K562 (cell line): ENCODE data around the gene MDM1. TPM values are rescaled to one million over a fixed set of nuclear protein-coding genes. Genes with fewer than 3 reads are reported as not detected.

Experiments
- ATAC-seq: fragments of 200-7000 bp; cut with Tn5 transposase; 3 replicates; pipeline ENCODE4 v1.9.1; 2020; ENCODE audit warnings: moderate library complexity
- BruUV-seq: library from RNA; stranded (reverse); fragments of 400-500 nt; replicated peaks from 2 replicates; lab custom pipeline; 2021; lab: Mats Ljungman, UMichigan
- CTCF ChIA-PET: fragments of 300-600 bp; formaldehyde crosslinking; extraction: SDS; loops from one replicate; lab custom pipeline; 2021; ENCODE audit warnings: low intra/inter-chr PET ratio; lab: Yijun Ruan, JAX
- POLR2A ChIA-PET: fragments of 300-600, 350-650 bp; sonication (Branson Sonifier 250); formaldehyde crosslinking; extraction: SDS; loops from one replicate; lab custom pipeline; 2021; ENCODE audit warnings: antibody characterized with exemption, inconsistent platforms; lab: Yijun Ruan, JAX
- DNase-seq, 4 experiments: peaks; one replicate each; pipeline versions ENCODE4 v3.0.0 to v3.0.0-alpha.2; 2011 to 2018; ENCODE audit warnings: low spot score in 3 of 4, mixed read lengths in 3 of 4; ENCODE audit errors: extremely low read depth in 1 of 4
- FAIRE-seq: peaks from 2 replicates; lab custom pipeline; 2011; peaks lifted over from hg19 to GRCh38; lab: Jason Lieb, UNC
- H2AFZ ChIP-seq: 2 replicates; pipeline ENCODE4 v1.6.0; 2011; ENCODE audit warnings: low read depth, low read length, control low read depth, inconsistent platforms
- H3K27ac ChIP-seq: fragments of 200-600 bp; 3 replicates; pipeline ENCODE4 v1.8.0; 2011; ENCODE audit warnings: low read depth, mild to moderate bottlenecking, control low read depth, inconsistent platforms, low read length, moderate library complexity, mixed read lengths; ENCODE audit errors: extremely low read depth
- H3K27me3 ChIP-seq, 2 experiments: fragments of 300-600 bp in 1 of 2; 2 replicates in 1 of 2; 3 replicates in 1 of 2; pipeline versions ENCODE4 v1.6.0 to v1.8.0; 2011; ENCODE audit warnings: inconsistent platforms in 2 of 2, low read length in 2 of 2, mild to moderate bottlenecking in 1 of 2, mixed read lengths in 1 of 2, moderate library complexity in 1 of 2; ENCODE audit not compliant: control insufficient read depth in 2 of 2, insufficient read depth in 2 of 2
- H3K36me3 ChIP-seq: fragments of 300-600 bp; 3 replicates; pipeline ENCODE4 v1.8.0; 2011; ENCODE audit warnings: mild to moderate bottlenecking, low read length, inconsistent platforms; ENCODE audit not compliant: control insufficient read depth, insufficient read depth
- H3K4me1 ChIP-seq, 2 experiments: fragments of 200-600 bp in 1 of 2; replicated peaks in 1 of 2; 2 replicates in 1 of 2; 3 replicates in 1 of 2; pipeline versions ENCODE4 v1.5.1 to v1.8.0; 2011; ENCODE audit warnings: inconsistent platforms in 2 of 2, low read length in 2 of 2, mild to moderate bottlenecking in 1 of 2, mixed read lengths in 1 of 2, moderate library complexity in 1 of 2; ENCODE audit not compliant: control insufficient read depth in 2 of 2, insufficient read depth in 2 of 2
- H3K4me2 ChIP-seq: 2 replicates; pipeline ENCODE4 v1.6.1; 2011; ENCODE audit warnings: low read length, control low read depth, inconsistent platforms, mixed read lengths; ENCODE audit not compliant: insufficient read depth
- H3K4me3 ChIP-seq: fragments of 200-600 bp; sonication (generic), shearing (Covaris generic); 2 replicates; pipeline ENCODE4 v1.5.1; 2016; ENCODE audit warnings: control low read depth, inconsistent platforms
- H3K79me2 ChIP-seq: fragments of 200-600 bp; 3 replicates; pipeline ENCODE4 v1.8.0; 2011; ENCODE audit warnings: low read length, inconsistent platforms; ENCODE audit not compliant: control insufficient read depth, insufficient read depth
- H3K9ac ChIP-seq, 2 experiments: 2 replicates each; pipeline versions ENCODE4 v1.6.0 to v1.6.1; 2011; ENCODE audit warnings: low read depth in 2 of 2, low read length in 2 of 2, control low read depth in 1 of 2, inconsistent platforms in 1 of 2, mild to moderate bottlenecking in 1 of 2, mixed read lengths in 1 of 2; ENCODE audit not compliant: insufficient read depth in 1 of 2
- H3K9me1 ChIP-seq: one replicate; pipeline ENCODE4 v1.6.0; 2011; ENCODE audit warnings: inconsistent platforms, mild to moderate bottlenecking, low read length, moderate library complexity; ENCODE audit not compliant: control insufficient read depth, insufficient read depth
- H3K9me3 ChIP-seq: replicated peaks from 2 replicates; pipeline ENCODE4 v1.5.1; 2011; ENCODE audit warnings: low read depth, low read length, inconsistent platforms; ENCODE audit not compliant: control insufficient read depth, insufficient read depth
- H4K20me1 ChIP-seq: replicated peaks from 2 replicates; pipeline ENCODE4 v1.6.1; 2011; ENCODE audit warnings: low read length, inconsistent platforms, mixed read lengths; ENCODE audit not compliant: control insufficient read depth, insufficient read depth
- ARID3A ChIP-seq: IDR thresholded peaks from 2 replicates; pipeline ENCODE4 v1.6.1; 2012; ENCODE audit warnings: low read depth, low read length, improper control_type of control experiment, borderline replicate concordance
- CBFA2T2 ChIP-seq: fragments of 450-650 bp; conservative IDR thresholded peaks from 2 replicates; pipeline ENCODE4 v1.6.1; 2017; ENCODE audit warnings: mild to moderate bottlenecking
- ILF3 ChIP-seq: fragments of 450-650 bp; IDR thresholded peaks from 2 replicates; pipeline ENCODE4 v1.6.1; 2018; ENCODE audit warnings: antibody characterized with exemption, mild to moderate bottlenecking, moderate library complexity, borderline replicate concordance
- KLF16 ChIP-seq: IDR thresholded peaks from 2 replicates; pipeline ENCODE4 v1.6.1; 2016; ENCODE audit warnings: antibody characterized with exemption
- MCM5 ChIP-seq: fragments of 450-650 bp; IDR thresholded peaks from 2 replicates; pipeline ENCODE4 v1.6.1; 2016; ENCODE audit warnings: low read depth
- MEIS2 ChIP-seq: fragments of 450-650 bp; IDR thresholded peaks from 2 replicates; pipeline ENCODE4 v1.6.1; 2014; ENCODE audit warnings: mild to moderate bottlenecking; ENCODE audit not compliant: partially characterized antibody
- RBM25 ChIP-seq: fragments of 200-400 bp; formaldehyde crosslinking; IDR thresholded peaks from 2 replicates; pipeline ENCODE4 v1.6.1; 2018; ENCODE audit warnings: low read length, low read depth, moderate library complexity; ENCODE audit not compliant: severe bottlenecking
- RBM34 ChIP-seq: fragments of 200-400 bp; formaldehyde crosslinking; IDR thresholded peaks from 2 replicates; pipeline ENCODE4 v1.6.1; 2018; ENCODE audit warnings: low read length, borderline replicate concordance; ENCODE audit not compliant: insufficient read depth
- ZNF274 ChIP-seq: IDR thresholded peaks from 2 replicates; pipeline ENCODE4 v1.6.1; 2011; ENCODE audit warnings: low read depth, mild to moderate bottlenecking, low read length, moderate library complexity, borderline replicate concordance
- ZNF3 ChIP-seq: fragments of 250-450 bp; sonication (Bioruptor Pico); IDR thresholded peaks from 2 replicates; pipeline ENCODE4 v1.5.0; 2021; ENCODE audit warnings: mild to moderate bottlenecking, moderate library complexity
- ZNF408 ChIP-seq: fragments of 250-450 bp; sonication (Bioruptor Pico); IDR thresholded peaks from 2 replicates; pipeline ENCODE4 v1.4.0; 2020; ENCODE audit warnings: low read depth, mild to moderate bottlenecking, moderate library complexity
- ZNF583 ChIP-seq: fragments of 250-450 bp; sonication (Bioruptor Pico); IDR thresholded peaks from 2 replicates; pipeline ENCODE4 v1.4.0; 2020
- ZNF740 ChIP-seq, 3 experiments: fragments of 200-800 bp in 1 of 3; sonication (Bioruptor generic) in 1 of 3; sonication (generic) in 1 of 3; formaldehyde crosslinking in 1 of 3; IDR thresholded peaks; 2 replicates each; pipeline versions ENCODE4 v1.6.1 to v1.8.0; 2016 to 2022; ENCODE audit warnings: mild to moderate bottlenecking in 2 of 3, missing compliant biosample characterization in 2 of 3, missing genetic modification characterization in 2 of 3, missing genetic modification reagents in 1 of 3
- WGBS: fragments of 100-300 bp; shearing (Covaris generic); methylation state at CpG from one replicate; pipeline ENCODE4 v1.1.6; 2016; ENCODE audit warnings: low coverage, mixed read lengths; ENCODE audit not compliant: insufficient coverage; ENCODE audit errors: missing lambda C conversion rate; 5-methylcytosine and 5-hydroxymethylcytosine counted together
- in situ Hi-C: fragments of 300-500 bp; cut with MboI; formaldehyde crosslinking; loops from 4 replicates; pipeline ENCODE4 v1.15.0; 2018; ENCODE audit warnings: inconsistent platforms, mixed read lengths
- intact Hi-C: fragments of 100-400 bp; cut with micrococcal nuclease; formaldehyde crosslinking; loops from 2 replicates; pipeline ENCODE4 v1.14.2; 2022
- polyA plus RNA-seq, 8 experiments: library from polyadenylated mRNA; depleted of rRNA in 4 of 8; stranded (reverse) in 5 of 8; unstranded in 3 of 8; fragments of >200 nt; fragmentation: Nextera tagmentation in 2 of 8; fragmentation: Illumina TruSeq in 1 of 8; extraction: Ambion mirVana in 2 of 8; extraction: Trizol in 1 of 8; gene quantifications; 2 replicates each; pipeline versions ENCODE4 v1.2.1 to v1.2.3, GENCODE V29; 2011 to 2014; ENCODE audit warnings: inconsistent platforms in 1 of 8, missing spikeins in 1 of 8
- total RNA-seq, 7 experiments: library from RNA; depleted of rRNA in 6 of 7; stranded (reverse); fragments of >200 nt in 6 of 7; fragmentation: Illumina TruSeq in 2 of 7; extraction: Trizol in 2 of 7; gene quantifications; 2 replicates each; pipeline versions ENCODE4 v1.2.1 to v1.2.3, GENCODE V29; 2011 to 2021; ENCODE audit warnings: low replicate concordance in 1 of 7
- TF ChIP-seq, protein P1 (sequence below): fragments of 250-450 bp; sonication (Bioruptor Pico); IDR thresholded peaks from 2 replicates; pipeline ENCODE4 v1.5.0; 2020; ENCODE audit warnings: mild to moderate bottlenecking, borderline replicate concordance
- TF ChIP-seq, protein P2 (sequence below), 2 experiments: fragments of 250-450 bp in 1 of 2; fragments of 450-650 bp in 1 of 2; sonication (Bioruptor Pico) in 1 of 2; IDR thresholded peaks; 2 replicates each; pipeline versions ENCODE4 v1.6.1 to v1.8.0; 2016 to 2021; ENCODE audit warnings: mild to moderate bottlenecking in 2 of 2, moderate library complexity in 2 of 2, missing compliant biosample characterization in 1 of 2, missing genetic modification characterization in 1 of 2
- TF ChIP-seq, protein P3 (sequence below): fragments of 450-650 bp; conservative IDR thresholded peaks from 2 replicates; pipeline ENCODE4 v1.6.1; 2016; ENCODE audit warnings: missing genetic modification characterization, low read depth, mild to moderate bottlenecking, missing compliant biosample characterization, moderate library complexity

Gene MDM1
- total and polyA plus RNA-seq, 9 of the 15 experiments (the other 6 are each of a cell fraction or from before 2014, with no cell fraction given) = 7.5 to 16.8 (median 13.1) TPM

DNA sequence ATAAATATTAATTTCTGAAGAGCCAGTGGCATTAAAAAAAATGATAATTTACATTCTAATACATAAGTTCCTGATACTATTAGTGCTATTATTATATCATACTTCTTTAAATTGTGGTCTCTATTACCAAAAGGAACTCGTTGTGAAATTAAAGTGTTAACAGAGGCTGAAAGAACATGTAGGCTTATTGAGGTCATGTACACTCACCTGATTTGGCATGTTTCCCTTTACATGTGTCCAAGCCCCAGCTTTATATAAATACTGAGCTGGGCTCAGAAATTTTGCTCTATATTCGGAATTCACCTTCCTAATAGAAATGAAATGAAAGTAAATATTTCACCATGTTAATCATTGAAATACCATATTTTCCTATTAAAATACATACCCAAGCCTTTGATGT is 11.0 kb downstream of the MDM1 start:
- in situ Hi-C loops = no loop called here
- TF ChIP-seq ZNF274 (no peak), RBM34 (no peak), MCM5 (no peak), RBM25 (no peak), MEIS2 (no peak), ZNF583 (CRISPR knock-in tag) (no peak), CBFA2T2 (no peak), KLF16 (no peak), ZNF3 (CRISPR knock-in tag) (no peak), ZNF740 (CRISPR knock-in tag; IDR thresholded peaks at IDR 0.05) (no peak), ZNF740 (tag; IDR thresholded peaks at IDR 0.05) (no peak), ZNF408 (no peak), ILF3 (no peak), ARID3A (no peak)
- TF ChIP-seq, protein P1, sequence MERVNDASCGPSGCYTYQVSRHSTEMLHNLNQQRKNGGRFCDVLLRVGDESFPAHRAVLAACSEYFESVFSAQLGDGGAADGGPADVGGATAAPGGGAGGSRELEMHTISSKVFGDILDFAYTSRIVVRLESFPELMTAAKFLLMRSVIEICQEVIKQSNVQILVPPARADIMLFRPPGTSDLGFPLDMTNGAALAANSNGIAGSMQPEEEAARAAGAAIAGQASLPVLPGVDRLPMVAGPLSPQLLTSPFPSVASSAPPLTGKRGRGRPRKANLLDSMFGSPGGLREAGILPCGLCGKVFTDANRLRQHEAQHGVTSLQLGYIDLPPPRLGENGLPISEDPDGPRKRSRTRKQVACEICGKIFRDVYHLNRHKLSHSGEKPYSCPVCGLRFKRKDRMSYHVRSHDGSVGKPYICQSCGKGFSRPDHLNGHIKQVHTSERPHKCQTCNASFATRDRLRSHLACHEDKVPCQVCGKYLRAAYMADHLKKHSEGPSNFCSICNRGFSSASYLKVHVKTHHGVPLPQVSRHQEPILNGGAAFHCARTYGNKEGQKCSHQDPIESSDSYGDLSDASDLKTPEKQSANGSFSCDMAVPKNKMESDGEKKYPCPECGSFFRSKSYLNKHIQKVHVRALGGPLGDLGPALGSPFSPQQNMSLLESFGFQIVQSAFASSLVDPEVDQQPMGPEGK (CRISPR knock-in tag) = no peak
- TF ChIP-seq, protein P2, sequence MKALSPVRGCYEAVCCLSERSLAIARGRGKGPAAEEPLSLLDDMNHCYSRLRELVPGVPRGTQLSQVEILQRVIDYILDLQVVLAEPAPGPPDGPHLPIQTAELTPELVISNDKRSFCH (CRISPR knock-in tag; IDR thresholded peaks at IDR 0.05) = no peak
- TF ChIP-seq, protein P2 (tag; IDR thresholded peaks at IDR 0.05) = no peak
- TF ChIP-seq, protein P3, sequence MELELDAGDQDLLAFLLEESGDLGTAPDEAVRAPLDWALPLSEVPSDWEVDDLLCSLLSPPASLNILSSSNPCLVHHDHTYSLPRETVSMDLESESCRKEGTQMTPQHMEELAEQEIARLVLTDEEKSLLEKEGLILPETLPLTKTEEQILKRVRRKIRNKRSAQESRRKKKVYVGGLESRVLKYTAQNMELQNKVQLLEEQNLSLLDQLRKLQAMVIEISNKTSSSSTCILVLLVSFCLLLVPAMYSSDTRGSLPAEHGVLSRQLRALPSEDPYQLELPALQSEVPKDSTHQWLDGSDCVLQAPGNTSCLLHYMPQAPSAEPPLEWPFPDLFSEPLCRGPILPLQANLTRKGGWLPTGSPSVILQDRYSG (tag) = no peak

More for the DNA sequence above, 11.0 kb downstream of the MDM1 start:
- H3K9me1 ChIP-seq = no peaks in the 10 kb centered on the region
- no peak overlapping the region for H3K4me2 ChIP-seq
- no peak for ATAC-seq
- no peak overlapping the region for H2AFZ ChIP-seq
- no peaks in the 10 kb centered on the region for H3K9me3 ChIP-seq
- peaks cover 3% of the 10 kb centered on the region; the same call in 1 of the 3 replicates for H3K36me3 ChIP-seq
- no peak overlapping the region for H3K4me3 ChIP-seq
- H3K27ac ChIP-seq = no peak overlapping the region
- no peaks in the 10 kb centered on the region for H4K20me1 ChIP-seq
- ChIA-PET POLR2A (interaction anchor here (1.2 kb wide), 1 partner anchor 10 kb away, joined by 7 read pairs; the partner anchor contains the start of gene MDM1), CTCF (no interaction called here)
- no peak for DNase-seq
- no peaks in the 10 kb centered on the region for H3K79me2 ChIP-seq
- BruUV-seq = no TSS peak
- H3K4me1 ChIP-seq = peaks cover 0 to 6% of the 10 kb centered on the region in 2 experiments; a peak in 2 of 5 replicates
- H3K27me3 ChIP-seq = no peaks in the 10 kb centered on the region
- no peak overlapping the region for H3K9ac ChIP-seq
- intact Hi-C loops = no loop called here
- FAIRE-seq = no peak
- 41% methylated on average over 2 of the region's 2 CpGs for WGBS
